ENCODE results near the gene NALCN.
A peak's percentile ranks its signal among the peaks of the same experiment; 100 is the strongest.

- TF ChIP-seq, protein P1, sequence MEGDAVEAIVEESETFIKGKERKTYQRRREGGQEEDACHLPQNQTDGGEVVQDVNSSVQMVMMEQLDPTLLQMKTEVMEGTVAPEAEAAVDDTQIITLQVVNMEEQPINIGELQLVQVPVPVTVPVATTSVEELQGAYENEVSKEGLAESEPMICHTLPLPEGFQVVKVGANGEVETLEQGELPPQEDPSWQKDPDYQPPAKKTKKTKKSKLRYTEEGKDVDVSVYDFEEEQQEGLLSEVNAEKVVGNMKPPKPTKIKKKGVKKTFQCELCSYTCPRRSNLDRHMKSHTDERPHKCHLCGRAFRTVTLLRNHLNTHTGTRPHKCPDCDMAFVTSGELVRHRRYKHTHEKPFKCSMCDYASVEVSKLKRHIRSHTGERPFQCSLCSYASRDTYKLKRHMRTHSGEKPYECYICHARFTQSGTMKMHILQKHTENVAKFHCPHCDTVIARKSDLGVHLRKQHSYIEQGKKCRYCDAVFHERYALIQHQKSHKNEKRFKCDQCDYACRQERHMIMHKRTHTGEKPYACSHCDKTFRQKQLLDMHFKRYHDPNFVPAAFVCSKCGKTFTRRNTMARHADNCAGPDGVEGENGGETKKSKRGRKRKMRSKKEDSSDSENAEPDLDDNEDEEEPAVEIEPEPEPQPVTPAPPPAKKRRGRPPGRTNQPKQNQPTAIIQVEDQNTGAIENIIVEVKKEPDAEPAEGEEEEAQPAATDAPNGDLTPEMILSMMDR (IDR thresholded peaks at IDR 0.05), result peak; percentile 56 to 80 (median 70)
- no peak for TF ChIP-seq POLR2A (IDR thresholded peaks at IDR 0.05)
Observed at GRCh38 chr13:101144808-101145419, 271.4 kb downstream of the NALCN start.

Data from adrenal gland (tissue), 5 donors.